ENCODE data around the gene SPECC1. TPM values are rescaled to one million over a fixed set of nuclear protein-coding genes. Genes with fewer than 3 reads are reported as not detected.
"Not testable (repeated sequence)": the region's sequence is repeated elsewhere in the genome, so short reads cannot be mapped to it uniquely, and the experiment has no call there.

Gene SPECC1
- total RNA-seq, 1 experiment from 2014 or later: 71.7 TPM

- no peak for DNase-seq (ENCODE audit: low read depth)
These were observed 225.1 kb downstream of the SPECC1 start for GRCh38 chr17:20234276-20234675.

GRCh38 chr17:20235747-20236146, 226.6 kb downstream of the SPECC1 start:
- DNase-seq (ENCODE audit: low read depth): no peak

- DNase-seq (ENCODE audit: low read depth): no peak
These were observed 227.5 kb downstream of the SPECC1 start for GRCh38 chr17:20236578-20237227.

GRCh38 chr17:20239776-20240175, 230.6 kb downstream of the SPECC1 start:
- not testable (repeated sequence) for DNase-seq (ENCODE audit: low read depth)

GRCh38 chr17:20241855-20242254, 232.7 kb downstream of the SPECC1 start:
- DNase-seq (ENCODE audit: low read depth): no peak

GRCh38 chr17:20242271-20242670, 233.1 kb downstream of the SPECC1 start:
- DNase-seq (ENCODE audit: low read depth): no peak

GRCh38 chr17:20243524-20243923, 234.4 kb downstream of the SPECC1 start:
- no peak for DNase-seq (ENCODE audit: low read depth)

- no peak for DNase-seq (ENCODE audit: low read depth)
These were observed 235.5 kb downstream of the SPECC1 start for GRCh38 chr17:20244671-20245070.

GRCh38 chr17:20246692-20247091, 237.5 kb downstream of the SPECC1 start:
- no peak for DNase-seq (ENCODE audit: low read depth)

- DNase-seq (ENCODE audit: low read depth): no peak
These were observed 244.2 kb downstream of the SPECC1 start for GRCh38 chr17:20253323-20253722.

GRCh38 chr17:20254541-20254940, 245.4 kb downstream of the SPECC1 start:
- DNase-seq (ENCODE audit: low read depth): no peak

GRCh38 chr17:20256144-20256543, 247.0 kb downstream of the SPECC1 start:
- no peak for DNase-seq (ENCODE audit: low read depth)

GRCh38 chr17:20257008-20257407, 247.8 kb downstream of the SPECC1 start:
- DNase-seq (ENCODE audit: low read depth): no peak

GRCh38 chr17:20257798-20258197, 248.6 kb downstream of the SPECC1 start:
- no peak for DNase-seq (ENCODE audit: low read depth)

GRCh38 chr17:20259668-20260067, 250.5 kb downstream of the SPECC1 start:
- no peak for DNase-seq (ENCODE audit: low read depth)

GRCh38 chr17:20260268-20260667, 251.1 kb downstream of the SPECC1 start:
- DNase-seq (ENCODE audit: low read depth): no peak

GRCh38 chr17:20262226-20263114, 253.3 kb downstream of the SPECC1 start:
- DNase-seq (ENCODE audit: low read depth): no peak

GRCh38 chr17:20263115-20263433, 253.9 kb downstream of the SPECC1 start:
- not testable (repeated sequence) for DNase-seq (ENCODE audit: low read depth)

- DNase-seq (ENCODE audit: low read depth): no peak
These were observed 254.4 kb downstream of the SPECC1 start for GRCh38 chr17:20263595-20263994.

- DNase-seq (ENCODE audit: low read depth): no peak
These were observed 255.8 kb downstream of the SPECC1 start for GRCh38 chr17:20264996-20265395.

GRCh38 chr17:20266806-20267458, 257.8 kb downstream of the SPECC1 start:
- peak; percentile 87 for DNase-seq (ENCODE audit: low read depth)

- peak; percentile 31 for DNase-seq (ENCODE audit: low read depth)
These were observed 258.3 kb downstream of the SPECC1 start for GRCh38 chr17:20267459-20267842.

GRCh38 chr17:20270369-20270768, 261.2 kb downstream of the SPECC1 start:
- DNase-seq (ENCODE audit: low read depth): no peak

Data from M059J (cell line).